LHCN-M2 (cell line): ENCODE measurements around the gene PCYOX1L. TPM values are rescaled to one million over a fixed set of nuclear protein-coding genes. Genes with fewer than 3 reads are reported as not detected.

Source experiments
- DNase-seq: peaks from one replicate; pipeline ENCODE4 v3.0.0-alpha.2; 2012; ENCODE audit warnings: low read depth
- total RNA-seq: library from RNA; depleted of rRNA; stranded (reverse); fragments of >200 nt; gene quantifications from 2 replicates; pipeline ENCODE4 v1.2.3, GENCODE V29; 2014; rRNA removed

The PCYOX1L gene
- total RNA-seq, 1 experiment from 2014 or later, result 5.9 TPM

- no peak for DNase-seq
Observed at GRCh38 chr5:149418910-149419531, 61.2 kb downstream of the PCYOX1L start.

Other genes starting within 250 kb of the PCYOX1L start
- 75.1 and 75.5 TPM in 2 replicates for gene ABLIM3, start 216.6 kb upstream of the PCYOX1L start, total RNA-seq
- 5.9 and 6.4 TPM in 2 replicates for gene AFAP1L1, start 86.2 kb upstream of the PCYOX1L start, total RNA-seq
- 13.9 and 16.8 TPM in 2 replicates for gene GRPEL2, start 12.5 kb upstream of the PCYOX1L start, total RNA-seq
- gene IL17B, start 21.2 kb downstream of the PCYOX1L start, total RNA-seq, result not detected in 2 replicates
- 249 and 268 TPM in 2 replicates for gene CSNK1A1, start 193.4 kb downstream of the PCYOX1L start, total RNA-seq
- 0.11 and 0.45 TPM in 2 replicates for gene ARHGEF37, start 223.5 kb downstream of the PCYOX1L start, total RNA-seq